Measurements from ENCODE around the gene TAF3. TPM values are rescaled to one million over a fixed set of nuclear protein-coding genes. Genes with fewer than 3 reads are reported as not detected.

TAF3 gene
- total and polyA plus RNA-seq, 7 donors: 3.0 to 12.2 (median 5.2) TPM

DNA sequence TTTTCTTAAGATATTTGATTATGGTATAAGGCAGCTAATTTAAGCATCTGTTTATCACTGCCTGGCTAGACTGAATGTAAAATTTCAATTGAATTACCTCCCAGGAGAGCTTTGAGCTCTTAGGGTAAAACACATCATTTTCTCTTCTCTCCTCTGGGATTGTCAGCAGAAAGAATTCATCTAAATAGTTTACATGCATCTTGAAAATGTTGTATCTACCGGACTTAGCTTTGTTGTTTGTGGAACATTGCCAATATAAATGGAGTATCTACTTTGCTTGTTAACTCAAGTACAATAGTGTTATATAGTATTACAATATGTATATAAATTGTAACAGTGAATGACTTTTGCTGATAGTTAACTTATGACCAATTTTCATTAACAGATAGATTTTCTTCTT lies 73.3 kb downstream of the TAF3 start:
- Histone ChIP-seq H3K27me3 (no peaks in the 10 kb centered on the region), H3K36me3 (peaks cover 0 to 6% (median 0%) of the 10 kb centered on the region in 4 donors), H3K9me3 (no peaks in the 10 kb centered on the region), H3K4me3 (no peak overlapping the region), H3K27ac (no peak overlapping the region), H3K4me1 (peaks cover 0 to 9% (median 0%) of the 10 kb centered on the region in 4 donors)
- intact Hi-C loops (cut with DNase I): no loop called here
- no peak for TF ChIP-seq EP300 (IDR thresholded peaks at IDR 0.05)
- TF ChIP-seq POLR2A (IDR thresholded peaks at IDR 0.05): no peak
- TF ChIP-seq, protein P1, sequence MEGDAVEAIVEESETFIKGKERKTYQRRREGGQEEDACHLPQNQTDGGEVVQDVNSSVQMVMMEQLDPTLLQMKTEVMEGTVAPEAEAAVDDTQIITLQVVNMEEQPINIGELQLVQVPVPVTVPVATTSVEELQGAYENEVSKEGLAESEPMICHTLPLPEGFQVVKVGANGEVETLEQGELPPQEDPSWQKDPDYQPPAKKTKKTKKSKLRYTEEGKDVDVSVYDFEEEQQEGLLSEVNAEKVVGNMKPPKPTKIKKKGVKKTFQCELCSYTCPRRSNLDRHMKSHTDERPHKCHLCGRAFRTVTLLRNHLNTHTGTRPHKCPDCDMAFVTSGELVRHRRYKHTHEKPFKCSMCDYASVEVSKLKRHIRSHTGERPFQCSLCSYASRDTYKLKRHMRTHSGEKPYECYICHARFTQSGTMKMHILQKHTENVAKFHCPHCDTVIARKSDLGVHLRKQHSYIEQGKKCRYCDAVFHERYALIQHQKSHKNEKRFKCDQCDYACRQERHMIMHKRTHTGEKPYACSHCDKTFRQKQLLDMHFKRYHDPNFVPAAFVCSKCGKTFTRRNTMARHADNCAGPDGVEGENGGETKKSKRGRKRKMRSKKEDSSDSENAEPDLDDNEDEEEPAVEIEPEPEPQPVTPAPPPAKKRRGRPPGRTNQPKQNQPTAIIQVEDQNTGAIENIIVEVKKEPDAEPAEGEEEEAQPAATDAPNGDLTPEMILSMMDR (IDR thresholded peaks at IDR 0.05): no peak
- no peak for TF ChIP-seq POLR2AphosphoS5 (IDR thresholded peaks at IDR 0.05)
- no peak for DNase-seq
- 9 to 50% methylated on average over 1 of the region's 1 CpG for WGBS, 2 donors

- H3K27me3 ChIP-seq: no peaks in the 10 kb centered on the region
- no peak overlapping the region for H3K4me3 ChIP-seq
- H3K4me1 ChIP-seq: peaks cover 0 to 9% (median 0%) of the 10 kb centered on the region in 4 donors
- intact Hi-C loops (cut with DNase I): no loop called here
- H3K36me3 ChIP-seq: peaks cover 0 to 6% (median 0%) of the 10 kb centered on the region in 4 donors
- no peak overlapping the region for H3K27ac ChIP-seq
- no peaks in the 10 kb centered on the region for H3K9me3 ChIP-seq
- no peak for DNase-seq
- TF ChIP-seq POLR2A (IDR thresholded peaks at IDR 0.05): no peak
- TF ChIP-seq POLR2AphosphoS5 (IDR thresholded peaks at IDR 0.05): no peak
- TF ChIP-seq EP300 (IDR thresholded peaks at IDR 0.05): no peak
- TF ChIP-seq, protein P1 (IDR thresholded peaks at IDR 0.05): no peak
Measured at GRCh38 chr10:7892146-7892545, 73.8 kb downstream of the TAF3 start.

DNA sequence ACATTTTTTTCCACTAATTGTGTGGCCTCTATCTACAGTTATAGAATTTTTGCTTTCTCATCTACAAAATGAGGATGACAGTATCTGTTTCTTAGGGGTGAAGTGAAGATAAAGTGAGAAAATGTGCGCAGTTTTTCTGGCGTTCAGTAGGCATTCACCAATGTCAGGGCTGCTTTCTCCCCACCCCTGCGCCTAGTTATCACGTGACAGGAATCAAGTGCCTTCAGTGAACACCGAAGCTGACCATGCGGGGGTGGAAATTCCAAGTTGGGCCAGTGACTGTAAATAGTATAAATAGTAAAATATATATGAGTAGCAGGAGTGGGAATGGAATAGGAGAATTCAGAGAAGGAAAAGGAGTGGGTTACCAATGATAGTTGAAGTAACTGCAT lies 77.4 kb downstream of the TAF3 start:
- DNase-seq: no peak
- WGBS, 2 donors: 95 to 96% methylated on average over 6 of the region's 6 CpGs
- Histone ChIP-seq H3K9me3 (no peaks in the 10 kb centered on the region), H3K27ac (no peak overlapping the region), H3K36me3 (peaks cover 0 to 6% (median 0%) of the 10 kb centered on the region in 4 donors), H3K4me3 (no peak overlapping the region), H3K27me3 (no peaks in the 10 kb centered on the region), H3K4me1 (peaks cover 0 to 9% (median 0%) of the 10 kb centered on the region in 4 donors)
- intact Hi-C loops (cut with DNase I): no loop called here
- TF ChIP-seq, protein P1 (IDR thresholded peaks at IDR 0.05): no peak
- TF ChIP-seq POLR2A (IDR thresholded peaks at IDR 0.05) (no peak), EP300 (IDR thresholded peaks at IDR 0.05) (no peak), POLR2AphosphoS5 (IDR thresholded peaks at IDR 0.05) (no peak)

GRCh38 chr10:7896297-7896696 lies 78.0 kb downstream of the TAF3 start:
- DNase-seq: no peak
- intact Hi-C loops (cut with DNase I): no loop called here

More at GRCh38 chr10:7896297-7896696, 78.0 kb downstream of the TAF3 start:
- TF ChIP-seq EP300 (IDR thresholded peaks at IDR 0.05): no peak
- TF ChIP-seq POLR2AphosphoS5 (IDR thresholded peaks at IDR 0.05): no peak
- TF ChIP-seq, protein P1 (IDR thresholded peaks at IDR 0.05): no peak
- Histone ChIP-seq H3K4me3 (no peak overlapping the region), H3K27me3 (no peaks in the 10 kb centered on the region), H3K36me3 (peaks cover 0 to 6% (median 0%) of the 10 kb centered on the region in 4 donors), H3K4me1 (peaks cover 0 to 9% (median 0%) of the 10 kb centered on the region in 4 donors), H3K9me3 (no peaks in the 10 kb centered on the region), H3K27ac (no peak overlapping the region)
- 86 to 94% methylated on average over 5 of the region's 5 CpGs for WGBS, 2 donors
